GM12878 (cell line): ENCODE data around the gene TRIM47. TPM values are rescaled to one million over a fixed set of nuclear protein-coding genes. Genes with fewer than 3 reads are reported as not detected.

ENCODE experiments used
- ATAC-seq: fragments of 200-7000 bp; cut with Tn5 transposase; 3 replicates; pipeline ENCODE4 v1.9.1; 2020; ENCODE audit warnings: mild to moderate bottlenecking, moderate library complexity
- BruUV-seq: library from RNA; stranded (reverse); fragments of 400-500 nt; replicated peaks from 2 replicates; lab custom pipeline; 2021; lab: Mats Ljungman, UMichigan
- CTCF ChIA-PET: fragments of 300-600 bp; sonication (Branson Sonifier 250); formaldehyde crosslinking; extraction: SDS; loops from one replicate; lab custom pipeline; 2021; ENCODE audit warnings: inconsistent platforms; lab: Yijun Ruan, JAX
- POLR2A ChIA-PET: fragments of 350-600 bp; formaldehyde crosslinking; extraction: SDS; loops from one replicate; lab custom pipeline; 2021; ENCODE audit warnings: inconsistent platforms; lab: Charles Lee
- RAD21 ChIA-PET: fragments of 300-600 bp; sonication (Branson Sonifier 250); formaldehyde crosslinking; loops from one replicate; lab custom pipeline; 2023; ENCODE audit warnings: antibody characterized with exemption; ENCODE audit not compliant: unreplicated experiment; lab: Charles Lee
- SMC1A ChIA-PET: fragments of 300-600 bp; sonication (Branson Sonifier 250); formaldehyde crosslinking; loops from one replicate; lab custom pipeline; 2023; ENCODE audit not compliant: unreplicated experiment, uncharacterized antibody; lab: Charles Lee
- DNase-seq: peaks from one replicate; pipeline ENCODE4 v3.0.0-alpha.2; 2011; ENCODE audit warnings: low read depth, low spot score
- FAIRE-seq: peaks from 3 replicates; lab custom pipeline; 2011; peaks lifted over from hg19 to GRCh38; lab: Jason Lieb, UNC
- H2AFZ ChIP-seq: 2 replicates; pipeline ENCODE4 v1.6.0; 2011; ENCODE audit warnings: low read depth, low read length, control low read depth; ENCODE audit not compliant: control insufficient read depth
- H3K27ac ChIP-seq: 2 replicates; pipeline ENCODE4 v1.5.1; 2011; ENCODE audit warnings: control low read depth; ENCODE audit not compliant: control insufficient read depth, insufficient read depth
- H3K27me3 ChIP-seq, 2 experiments: replicated peaks in 1 of 2; 2 replicates each; pipeline versions ENCODE4 v1.6.0 to v1.6.1; 2011; ENCODE audit warnings: low read length in 1 of 2; ENCODE audit not compliant: control insufficient read depth in 2 of 2, insufficient read depth in 2 of 2
- H3K36me3 ChIP-seq, 2 experiments: 2 replicates each; pipeline ENCODE4 v1.5.1; 2011; ENCODE audit warnings: low read length in 1 of 2; ENCODE audit not compliant: control insufficient read depth in 2 of 2, insufficient read depth in 2 of 2
- H3K4me1 ChIP-seq: 2 replicates; pipeline ENCODE4 v1.6.1; 2011; ENCODE audit warnings: mild to moderate bottlenecking, low read length, moderate library complexity, mixed read lengths; ENCODE audit not compliant: control insufficient read depth, insufficient read depth
- H3K4me2 ChIP-seq: 2 replicates; pipeline ENCODE4 v1.6.0; 2011; ENCODE audit warnings: control low read depth; ENCODE audit not compliant: control insufficient read depth, insufficient read depth
- H3K4me3 ChIP-seq: fragments of 200-600 bp; sonication (generic); 2 replicates; pipeline ENCODE4 v1.5.1; 2016
- H3K79me2 ChIP-seq: 2 replicates; pipeline ENCODE4 v1.6.0; 2011; ENCODE audit warnings: low read length; ENCODE audit not compliant: control insufficient read depth, insufficient read depth
- H3K9ac ChIP-seq: 2 replicates; pipeline ENCODE4 v1.8.0; 2011; ENCODE audit warnings: low read length, control low read depth, mixed read lengths; ENCODE audit not compliant: control insufficient read depth, insufficient read depth
- H3K9me3 ChIP-seq: replicated peaks from 3 replicates; pipeline ENCODE4 v1.5.1; 2011; ENCODE audit warnings: mild to moderate bottlenecking, low read length; ENCODE audit not compliant: control insufficient read depth, insufficient read depth
- H4K20me1 ChIP-seq: 2 replicates; pipeline ENCODE4 v1.6.0; 2011; ENCODE audit not compliant: control insufficient read depth, insufficient read depth
- ASH2L ChIP-seq: fragments of 300-600, 200-600 bp; sonication (generic); IDR thresholded peaks from 2 replicates; pipeline ENCODE4 v1.6.1; 2017; ENCODE audit warnings: low read depth, mild to moderate bottlenecking, borderline replicate concordance
- CREM ChIP-seq: IDR thresholded peaks from 2 replicates; pipeline ENCODE4 v1.6.1; 2014; ENCODE audit warnings: antibody characterized with exemption, low read depth
- EGR1 ChIP-seq, 2 experiments: IDR thresholded peaks; 1 replicate in 1 of 2; 2 replicates in 1 of 2; pipeline ENCODE4 v1.6.1; 2011 to 2012; ENCODE audit warnings: low read depth in 2 of 2, low read length in 2 of 2, borderline replicate concordance in 1 of 2, mild to moderate bottlenecking in 1 of 2, moderate library complexity in 1 of 2
- ETV6 ChIP-seq, 2 experiments: fragments of 450-650 bp in 1 of 2; IDR thresholded peaks in 1 of 2; conservative IDR thresholded peaks in 1 of 2; 2 replicates each; pipeline ENCODE4 v1.6.1; 2014; ENCODE audit warnings: antibody characterized with exemption in 1 of 2, borderline replicate concordance in 1 of 2, low read depth in 1 of 2, mild to moderate bottlenecking in 1 of 2, moderate library complexity in 1 of 2
- FOS ChIP-seq: IDR thresholded peaks from 3 replicates; pipeline ENCODE4 v1.6.1; 2011; ENCODE audit warnings: borderline replicate concordance; ENCODE audit not compliant: insufficient read length; ENCODE audit errors: extremely low read depth
- KAT2A ChIP-seq: conservative IDR thresholded peaks from 2 replicates; pipeline ENCODE4 v1.6.1; 2011; ENCODE audit warnings: low read depth, low read length; ENCODE audit not compliant: control insufficient read depth
- KLF5 ChIP-seq: fragments of 450-650 bp; IDR thresholded peaks from 2 replicates; pipeline ENCODE4 v1.6.1; 2014; ENCODE audit warnings: mild to moderate bottlenecking; ENCODE audit not compliant: partially characterized antibody
- MYC ChIP-seq: IDR thresholded peaks from 2 replicates; pipeline ENCODE4 v1.6.1; 2011; ENCODE audit warnings: mild to moderate bottlenecking, low read length, moderate library complexity, inconsistent platforms; ENCODE audit not compliant: insufficient read depth, insufficient replicate concordance, insufficient read length, severe bottlenecking
- NR2F1 ChIP-seq: fragments of 450-650 bp; conservative IDR thresholded peaks from 2 replicates; pipeline ENCODE4 v1.6.1; 2017; ENCODE audit warnings: mild to moderate bottlenecking
- RFX5 ChIP-seq: IDR thresholded peaks from 2 replicates; pipeline ENCODE4 v1.6.1; 2011; ENCODE audit warnings: low read depth, low read length, improper control_type of control experiment
- RUNX3 ChIP-seq: IDR thresholded peaks from 2 replicates; pipeline ENCODE4 v1.6.1; 2012; ENCODE audit warnings: low read length, inconsistent platforms
- TAF1 ChIP-seq: IDR thresholded peaks from 2 replicates; pipeline ENCODE4 v1.6.1; 2011; ENCODE audit warnings: mild to moderate bottlenecking, low read depth, low read length, borderline replicate concordance
- ZNF24 ChIP-seq: fragments of 450-650 bp; IDR thresholded peaks from 2 replicates; pipeline ENCODE4 v1.6.1; 2017; ENCODE audit warnings: antibody characterized with exemption, mild to moderate bottlenecking
- ZNF384 ChIP-seq: IDR thresholded peaks from 2 replicates; pipeline ENCODE4 v1.6.1; 2012; ENCODE audit warnings: low read depth, mild to moderate bottlenecking, low read length, improper control_type of control experiment, borderline replicate concordance
- ZNF592 ChIP-seq: fragments of 450-650 bp; IDR thresholded peaks from 2 replicates; pipeline ENCODE4 v1.6.1; 2017; ENCODE audit warnings: mild to moderate bottlenecking, moderate library complexity
- WGBS: methylation state at CpG from one replicate; pipeline ENCODE4 v1.1.6; 2016; ENCODE audit warnings: low lambda C conversion rate; ENCODE audit not compliant: insufficient replicate concordance, insufficient coverage; ENCODE audit errors: missing lambda C conversion rate; 5-methylcytosine and 5-hydroxymethylcytosine counted together
- in situ Hi-C: fragments of 300-500 bp; cut with MboI; formaldehyde crosslinking; loops from 9 replicates; pipeline ENCODE4 v1.14.3; 2018; ENCODE audit warnings: mixed read lengths
- intact Hi-C: fragments of 100-400 bp; cut with micrococcal nuclease; formaldehyde crosslinking; loops from one replicate; pipeline ENCODE4 v1.14.2; 2022; ENCODE audit not compliant: unreplicated experiment
- polyA plus RNA-seq, 11 experiments: library from polyadenylated mRNA; depleted of rRNA in 4 of 11; unstranded in 6 of 11; stranded (reverse) in 5 of 11; fragments of >200 nt; fragmentation: Nextera tagmentation in 4 of 11; fragmentation: Illumina TruSeq in 1 of 11; extraction: Ambion mirVana in 4 of 11; extraction: Trizol in 1 of 11; gene quantifications; 1 replicate in 1 of 11; 2 replicates in 10 of 11; pipeline versions ENCODE4 v1.2.1 to v1.2.3, GENCODE V29; 2011 to 2016; ENCODE audit warnings: inconsistent platforms in 2 of 11, missing spikeins in 2 of 11, low read depth in 1 of 11
- total RNA-seq, 4 experiments: library from RNA; depleted of rRNA in 3 of 4; stranded (reverse); fragments of >200 nt in 3 of 4; fragmentation: Illumina TruSeq in 1 of 4; extraction: Trizol in 1 of 4; gene quantifications; 2 replicates each; pipeline versions ENCODE4 v1.2.1 to v1.2.3, GENCODE V29; 2013 to 2021
- TF ChIP-seq, protein P1 (sequence below): fragments of 450-650 bp; formaldehyde crosslinking; IDR thresholded peaks from 2 replicates; pipeline ENCODE4 v1.4.0; 2022; ENCODE audit warnings: mild to moderate bottlenecking, moderate library complexity

TRIM47 gene
- total and polyA plus RNA-seq, 10 of the 15 experiments (the other 5 are each of a cell fraction or from before 2014, with no cell fraction given), result 0.35 to 9.7 (median 5.3) TPM

GRCh38 chr17:75842411-75842810, 36.0 kb downstream of the TRIM47 start:
- Histone ChIP-seq H3K27me3 (no peaks in the 10 kb centered on the region), H3K9ac (no peak overlapping the region), H3K9me3 (no peaks in the 10 kb centered on the region), H3K27ac (no peak overlapping the region), H4K20me1 (no peaks in the 10 kb centered on the region), H3K4me3 (no peak overlapping the region), H2AFZ (no peak overlapping the region), H3K36me3 (no peaks in the 10 kb centered on the region; a peak in 4 of 4 replicates), H3K4me2 (no peak overlapping the region), H3K4me1 (peaks cover 14% of the 10 kb centered on the region), H3K79me2 (peaks cover 18% of the 10 kb centered on the region)
- in situ Hi-C loops (no loop called here), intact Hi-C loops (no loop called here)
- ChIA-PET CTCF (interaction anchor here (8.7 kb wide), 1 partner anchor 16 kb away, joined by 117 read pairs; the partner anchor contains the start of gene WBP2), SMC1A (interaction anchor here (1.5 kb wide), 1 partner anchor 9 kb away, joined by 4 read pairs; no protein-coding TSS in a partner anchor), POLR2A (interaction anchor here (3.9 kb wide), 1 partner anchor 59 kb away, joined by 30 read pairs; the partner anchor contains the start of gene UNK), RAD21 (no interaction called here)
- ATAC-seq (no peak), DNase-seq (no peak), FAIRE-seq (no peak)
- no TSS peak for BruUV-seq
- 94% methylated on average over 18 of the region's 18 CpGs for WGBS
- TF ChIP-seq RUNX3, result no peak
- no peak for TF ChIP-seq RFX5
- no peak for TF ChIP-seq ZNF24
- TF ChIP-seq, protein P1, sequence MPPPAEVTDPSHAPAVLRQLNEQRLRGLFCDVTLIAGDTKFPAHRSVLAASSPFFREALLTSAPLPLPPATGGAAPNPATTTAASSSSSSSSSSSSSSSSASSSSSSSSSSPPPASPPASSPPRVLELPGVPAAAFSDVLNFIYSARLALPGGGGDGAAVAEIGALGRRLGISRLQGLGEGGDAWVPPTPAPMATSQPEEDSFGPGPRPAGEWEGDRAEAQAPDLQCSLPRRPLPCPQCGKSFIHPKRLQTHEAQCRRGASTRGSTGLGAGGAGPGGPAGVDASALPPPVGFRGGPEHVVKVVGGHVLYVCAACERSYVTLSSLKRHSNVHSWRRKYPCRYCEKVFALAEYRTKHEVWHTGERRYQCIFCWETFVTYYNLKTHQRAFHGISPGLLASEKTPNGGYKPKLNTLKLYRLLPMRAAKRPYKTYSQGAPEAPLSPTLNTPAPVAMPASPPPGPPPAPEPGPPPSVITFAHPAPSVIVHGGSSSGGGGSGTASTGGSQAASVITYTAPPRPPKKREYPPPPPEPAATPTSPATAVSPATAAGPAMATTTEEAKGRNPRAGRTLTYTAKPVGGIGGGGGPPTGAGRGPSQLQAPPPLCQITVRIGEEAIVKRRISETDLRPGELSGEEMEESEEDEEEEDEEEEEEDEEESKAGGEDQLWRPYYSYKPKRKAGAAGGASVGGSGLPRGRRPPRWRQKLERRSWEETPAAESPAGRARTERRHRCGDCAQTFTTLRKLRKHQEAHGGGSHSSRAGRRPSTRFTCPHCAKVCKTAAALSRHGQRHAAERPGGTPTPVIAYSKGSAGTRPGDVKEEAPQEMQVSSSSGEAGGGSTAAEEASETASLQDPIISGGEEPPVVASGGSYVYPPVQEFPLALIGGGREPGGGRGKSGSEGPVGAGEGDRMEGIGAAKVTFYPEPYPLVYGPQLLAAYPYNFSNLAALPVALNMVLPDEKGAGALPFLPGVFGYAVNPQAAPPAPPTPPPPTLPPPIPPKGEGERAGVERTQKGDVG (CRISPR knock-in tag), result no peak
- no peak for TF ChIP-seq CREM
- no peak for TF ChIP-seq MYC
- no peak for TF ChIP-seq ETV6 (conservative IDR thresholded peaks at IDR 0.05 in 1 of 2, IDR thresholded peaks at IDR 0.05 in 1 of 2; ENCODE audit: borderline replicate concordance in 1 of 2, low read depth in 1 of 2)
- no peak for TF ChIP-seq ASH2L
- no peak for TF ChIP-seq ZNF592
- TF ChIP-seq FOS, result no peak
- TF ChIP-seq KLF5, result no peak
- TF ChIP-seq ZNF384, result no peak
- TF ChIP-seq NR2F1, result no peak
- no peak for TF ChIP-seq KAT2A
- no peak for TF ChIP-seq TAF1
- TF ChIP-seq EGR1 (IDR thresholded peaks at IDR 0.05; ENCODE audit: borderline replicate concordance in 1 of 2, low read depth in 2 of 2, low read length in 2 of 2), result no peak
